PFSK-1 (cell line): Measurements from ENCODE around the gene HOXA4.

Source experiments
- FOXP2 ChIP-seq: optimal IDR thresholded peaks from 2 replicates; pipeline ENCODE3; 2011; ENCODE audit warnings: borderline replicate concordance, control low read depth, inconsistent platforms; ENCODE audit not compliant: insufficient read depth; ENCODE audit errors: extremely low read length, extremely low read depth
- POLR2AphosphoS5 ChIP-seq: IDR thresholded peaks from 2 replicates; pipeline ENCODE4 v1.6.1; 2012; ENCODE audit warnings: low read depth, mild to moderate bottlenecking, control low read depth, low read length, moderate library complexity
- REST ChIP-seq, 2 experiments: IDR thresholded peaks; 2 replicates each; pipeline versions ENCODE4 v1.6.1 to v1.8.0; 2011 to 2012; ENCODE audit warnings: low read depth in 2 of 2, low read length in 2 of 2, control low read depth in 1 of 2, inconsistent platforms in 1 of 2, mild to moderate bottlenecking in 1 of 2, moderate library complexity in 1 of 2; ENCODE audit not compliant: insufficient read depth in 1 of 2
- TAF1 ChIP-seq: IDR thresholded peaks from 2 replicates; pipeline ENCODE4 v1.6.1; 2012; ENCODE audit warnings: low read length, control low read depth, borderline replicate concordance; ENCODE audit not compliant: insufficient read depth

GRCh38 chr7:27121684-27122076 lies 8.9 kb downstream of the HOXA4 start:
- TF ChIP-seq POLR2AphosphoS5: no peak
- TF ChIP-seq TAF1: no peak
- no peak for TF ChIP-seq REST (IDR thresholded peaks at IDR 0.05; ENCODE audit: insufficient read depth in 1 of 2, low read depth in 2 of 2, low read length in 2 of 2)
- TF ChIP-seq FOXP2: no peak
